GM06990 (cell line): Measurements from ENCODE around the gene HDHD3.

Source experiments
- DNase-seq: peaks from one replicate; pipeline ENCODE4 v3.0.0-alpha.2; 2011; ENCODE audit not compliant: insufficient read length; ENCODE audit errors: extremely low read depth
- H3K27me3 ChIP-seq: replicated peaks from 2 replicates; pipeline ENCODE4 v1.6.0; 2011; ENCODE audit warnings: low read length; ENCODE audit not compliant: control insufficient read depth, insufficient read depth
- H3K36me3 ChIP-seq: 2 replicates; pipeline ENCODE4 v1.5.1; 2011; ENCODE audit warnings: low read length; ENCODE audit not compliant: control insufficient read depth, insufficient read depth
- H3K4me3 ChIP-seq: replicated peaks from 2 replicates; pipeline ENCODE4 v1.5.1; 2011; ENCODE audit warnings: low read depth, mild to moderate bottlenecking, control low read depth, low read length
- CTCF ChIP-seq: IDR thresholded peaks from 2 replicates; pipeline ENCODE4 v1.5.1; 2011; ENCODE audit warnings: low read length, control low read depth, mild to moderate bottlenecking, inconsistent platforms; ENCODE audit not compliant: insufficient read depth, poor library complexity, severe bottlenecking

HDHD3 gene, protein sequence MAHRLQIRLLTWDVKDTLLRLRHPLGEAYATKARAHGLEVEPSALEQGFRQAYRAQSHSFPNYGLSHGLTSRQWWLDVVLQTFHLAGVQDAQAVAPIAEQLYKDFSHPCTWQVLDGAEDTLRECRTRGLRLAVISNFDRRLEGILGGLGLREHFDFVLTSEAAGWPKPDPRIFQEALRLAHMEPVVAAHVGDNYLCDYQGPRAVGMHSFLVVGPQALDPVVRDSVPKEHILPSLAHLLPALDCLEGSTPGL

GRCh38 chr9:113376634-113377567, at the start of gene HDHD3:
TSS of gene HDHD3 (minus strand) at chr9:113376986. CDS start at chr9:113374354, 2,632 bp downstream.
- DNase-seq = peak; percentile 90
- TF ChIP-seq CTCF = no peak
- Histone ChIP-seq H3K36me3 (peaks cover 10% of the 10 kb centered on the region), H3K4me3 (peak within 1 kb of the TSS; percentile 71), H3K27me3 (no peaks in the 10 kb centered on the region)

GRCh38 chr9:113425072-113425471, 48.3 kb upstream of the HDHD3 start:
- no peak overlapping the region for H3K4me3 ChIP-seq
- no peak for TF ChIP-seq CTCF

DNA sequence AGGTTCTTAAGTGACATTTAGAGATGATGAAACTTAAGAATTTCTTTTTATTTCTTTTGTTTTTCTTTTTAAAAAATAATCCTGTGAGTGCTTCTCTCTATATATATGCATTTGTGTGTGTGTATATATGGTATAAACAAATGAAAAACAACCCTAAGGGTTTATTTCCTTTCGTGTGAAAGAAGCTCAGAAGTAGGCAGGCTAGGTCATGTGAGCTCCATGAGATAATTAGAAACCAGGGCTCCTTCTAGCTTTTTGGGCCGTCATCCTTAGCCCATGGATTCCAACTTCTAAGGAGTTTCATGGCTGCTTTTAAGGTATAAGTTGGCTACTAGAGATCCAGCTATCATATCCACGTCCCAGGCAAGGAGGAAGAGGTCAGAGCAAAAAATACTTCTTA, 44.9 kb upstream of the HDHD3 start:
- DNase-seq = no peak
- no peak overlapping the region for H3K4me3 ChIP-seq
- no peaks in the 10 kb centered on the region for H3K36me3 ChIP-seq
- H3K27me3 ChIP-seq = no peaks in the 10 kb centered on the region
- no peak for TF ChIP-seq CTCF

More at GRCh38 chr9:113425072-113425471, 48.3 kb upstream of the HDHD3 start:
- Histone ChIP-seq H3K36me3 (no peaks in the 10 kb centered on the region), H3K27me3 (no peaks in the 10 kb centered on the region)
- DNase-seq = no peak

GRCh38 chr9:113417370-113417769, 40.6 kb upstream of the HDHD3 start:
- Histone ChIP-seq H3K36me3 (no peaks in the 10 kb centered on the region), H3K4me3 (no peak overlapping the region), H3K27me3 (no peaks in the 10 kb centered on the region)
- no peak for DNase-seq
- TF ChIP-seq CTCF = no peak

- Histone ChIP-seq H3K27me3 (no peaks in the 10 kb centered on the region), H3K36me3 (no peaks in the 10 kb centered on the region), H3K4me3 (no peak overlapping the region)
- no peak for TF ChIP-seq CTCF
- peak; percentile 20 for DNase-seq
These were observed 39.4 kb upstream of the HDHD3 start for GRCh38 chr9:113416149-113416721.
